OCI-LY7 (cell line): Measurements from ENCODE around the gene ATXN1. TPM values are rescaled to one million over a fixed set of nuclear protein-coding genes. Genes with fewer than 3 reads are reported as not detected.

Experiments
- BruUV-seq: library from RNA; stranded (reverse); fragments of 400-500 nt; replicated peaks from 2 replicates; lab custom pipeline; 2021; lab: Mats Ljungman, UMichigan
- CTCF ChIA-PET: fragments of 300-600 bp; sonication (Branson Sonifier 250); formaldehyde crosslinking; loops from one replicate; lab custom pipeline; 2022; ENCODE audit warnings: antibody characterized with exemption; ENCODE audit not compliant: unreplicated experiment; lab: Charles Lee
- POLR2A ChIA-PET: fragments of 300-600 bp; sonication (Branson Sonifier 250); formaldehyde crosslinking; loops from one replicate; lab custom pipeline; 2022; ENCODE audit warnings: antibody characterized with exemption; lab: Charles Lee
- DNase-seq: peaks from one replicate; pipeline ENCODE4 v3.0.0-alpha.2; 2015; ENCODE audit warnings: low spot score
- H2AFZ ChIP-seq: fragments of 200-600 bp; sonication (generic), shearing (Covaris generic); 2 replicates; pipeline ENCODE4 v1.6.1; 2014; ENCODE audit warnings: mild to moderate bottlenecking, antibody characterized with exemption, low read length, moderate library complexity
- H3K27ac ChIP-seq: fragments of 200-600 bp; sonication (generic); 2 replicates; pipeline ENCODE4 v1.5.1; 2014; ENCODE audit warnings: mixed run types, low read depth, mild to moderate bottlenecking, moderate library complexity, low read length, inconsistent platforms; ENCODE audit not compliant: poor library complexity, severe bottlenecking
- H3K36me3 ChIP-seq: fragments of 200-600 bp; sonication (generic); 2 replicates; pipeline ENCODE4 v1.6.1; 2014; ENCODE audit warnings: mild to moderate bottlenecking, antibody characterized with exemption, low read length, moderate library complexity, mixed read lengths; ENCODE audit not compliant: insufficient read depth
- H3K4me1 ChIP-seq: fragments of 200-600 bp; sonication (generic); 2 replicates; pipeline ENCODE4 v1.5.1; 2014; ENCODE audit warnings: mild to moderate bottlenecking, low read length; ENCODE audit not compliant: insufficient read depth, poor library complexity, severe bottlenecking
- H3K4me2 ChIP-seq: fragments of 200-600 bp; sonication (generic); 2 replicates; pipeline ENCODE4 v1.6.1; 2014; ENCODE audit warnings: mild to moderate bottlenecking, low read length
- H3K4me3 ChIP-seq: fragments of 200-600 bp; sonication (generic); 2 replicates; pipeline ENCODE4 v1.5.1; 2014; ENCODE audit warnings: mild to moderate bottlenecking, low read depth, low read length; ENCODE audit not compliant: poor library complexity, severe bottlenecking
- H3K79me2 ChIP-seq: fragments of 200-600 bp; sonication (generic); 2 replicates; pipeline ENCODE4 v1.6.1; 2016; ENCODE audit warnings: low read depth, mild to moderate bottlenecking, low read length, moderate library complexity, mixed read lengths; ENCODE audit not compliant: insufficient read depth
- H3K9me2 ChIP-seq: fragments of 200-600 bp; sonication (generic); 2 replicates; pipeline ENCODE4 v1.6.1; 2016; ENCODE audit warnings: mild to moderate bottlenecking, low read length, mixed read lengths; ENCODE audit not compliant: insufficient read depth
- H3K9me3 ChIP-seq: fragments of 200-600 bp; sonication (generic); 2 replicates; pipeline ENCODE4 v1.6.1; 2014; ENCODE audit warnings: mild to moderate bottlenecking, mixed run types, low read length, mixed read lengths
- H4K20me1 ChIP-seq: fragments of 200-600 bp; sonication (generic); 2 replicates; pipeline ENCODE4 v1.6.1; 2014; ENCODE audit warnings: mild to moderate bottlenecking, antibody characterized with exemption, low read length, moderate library complexity, mixed read lengths; ENCODE audit not compliant: insufficient read depth
- EZH2phosphoT487 ChIP-seq: fragments of 200-600 bp; sonication (generic); IDR thresholded peaks from 2 replicates; pipeline ENCODE4 v1.6.1; 2018; ENCODE audit warnings: low read depth, borderline replicate concordance, mild to moderate bottlenecking, mixed run types, antibody characterized with exemption, low read length, moderate library complexity, mixed read lengths
- intact Hi-C: fragments of 100-400 bp; cut with micrococcal nuclease; formaldehyde crosslinking; loops from one replicate; pipeline ENCODE4 v1.10.0; 2022; ENCODE audit not compliant: unreplicated experiment
- total RNA-seq, 2 experiments: library from RNA; depleted of rRNA in 1 of 2; stranded (reverse); fragments of >200 nt in 1 of 2; shearing (Covaris generic) in 1 of 2; gene quantifications; 2 replicates each; pipeline ENCODE4 v1.2.3, GENCODE V29; 2014 to 2022
- TF ChIP-seq, protein P1 (sequence below): fragments of 200-600 bp; sonication (generic); conservative IDR thresholded peaks from 2 replicates; pipeline ENCODE4 v1.5.1; 2014; ENCODE audit warnings: mild to moderate bottlenecking, antibody characterized with exemption, low read length, moderate library complexity, mixed read lengths

Gene ATXN1
- total RNA-seq, 2 experiments from 2014 or later: not detected

DNA sequence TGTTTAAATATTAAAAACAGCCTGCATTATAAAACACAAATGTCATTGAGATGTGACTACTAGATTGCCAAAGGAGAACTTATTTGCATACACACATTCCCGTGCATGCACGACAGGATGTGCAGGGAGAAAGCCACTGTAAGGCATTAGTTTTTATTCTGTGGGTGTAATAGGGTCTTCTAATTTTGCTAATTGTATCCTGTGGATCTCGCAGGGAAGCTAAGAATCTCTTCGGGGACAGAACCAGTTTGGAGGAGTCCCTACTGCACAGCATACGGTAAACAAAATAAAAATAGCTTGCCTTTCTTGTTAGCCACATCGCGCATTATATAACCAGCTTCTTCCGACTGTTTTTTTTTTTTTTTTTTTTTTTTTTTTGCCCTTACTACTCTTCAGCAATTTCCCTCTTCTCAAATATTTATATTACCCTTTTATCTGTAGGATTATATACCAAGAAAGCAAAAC, 2.0 kb downstream of the ATXN1 start:
- Histone ChIP-seq H3K4me3 (no peak overlapping the region), H3K9me2 (no peaks in the 10 kb centered on the region), H3K79me2 (no peaks in the 10 kb centered on the region), H3K36me3 (no peaks in the 10 kb centered on the region), H3K4me1 (no peaks in the 10 kb centered on the region), H2AFZ (no peak overlapping the region), H3K4me2 (peak overlapping the region; percentile 47; the same call in 1 of the 2 replicates), H3K9me3 (no peaks in the 10 kb centered on the region), H3K27ac (no peak overlapping the region), H4K20me1 (no peaks in the 10 kb centered on the region)
- TF ChIP-seq, protein P1, sequence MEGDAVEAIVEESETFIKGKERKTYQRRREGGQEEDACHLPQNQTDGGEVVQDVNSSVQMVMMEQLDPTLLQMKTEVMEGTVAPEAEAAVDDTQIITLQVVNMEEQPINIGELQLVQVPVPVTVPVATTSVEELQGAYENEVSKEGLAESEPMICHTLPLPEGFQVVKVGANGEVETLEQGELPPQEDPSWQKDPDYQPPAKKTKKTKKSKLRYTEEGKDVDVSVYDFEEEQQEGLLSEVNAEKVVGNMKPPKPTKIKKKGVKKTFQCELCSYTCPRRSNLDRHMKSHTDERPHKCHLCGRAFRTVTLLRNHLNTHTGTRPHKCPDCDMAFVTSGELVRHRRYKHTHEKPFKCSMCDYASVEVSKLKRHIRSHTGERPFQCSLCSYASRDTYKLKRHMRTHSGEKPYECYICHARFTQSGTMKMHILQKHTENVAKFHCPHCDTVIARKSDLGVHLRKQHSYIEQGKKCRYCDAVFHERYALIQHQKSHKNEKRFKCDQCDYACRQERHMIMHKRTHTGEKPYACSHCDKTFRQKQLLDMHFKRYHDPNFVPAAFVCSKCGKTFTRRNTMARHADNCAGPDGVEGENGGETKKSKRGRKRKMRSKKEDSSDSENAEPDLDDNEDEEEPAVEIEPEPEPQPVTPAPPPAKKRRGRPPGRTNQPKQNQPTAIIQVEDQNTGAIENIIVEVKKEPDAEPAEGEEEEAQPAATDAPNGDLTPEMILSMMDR: no peak
- no peak for TF ChIP-seq EZH2phosphoT487
- BruUV-seq: no TSS peak
- intact Hi-C loops: no loop called here
- ChIA-PET POLR2A (interaction anchor here (0.6 to 1.2 kb wide), 4 partner anchors 16 to 853 kb away, joined by 3 to 4 read pairs (median 3); no protein-coding TSS in a partner anchor), CTCF (interaction anchor here (1.3 kb wide), 1 partner anchor 12 kb away, joined by 4 read pairs; no protein-coding TSS in a partner anchor)
- DNase-seq: no peak

DNA sequence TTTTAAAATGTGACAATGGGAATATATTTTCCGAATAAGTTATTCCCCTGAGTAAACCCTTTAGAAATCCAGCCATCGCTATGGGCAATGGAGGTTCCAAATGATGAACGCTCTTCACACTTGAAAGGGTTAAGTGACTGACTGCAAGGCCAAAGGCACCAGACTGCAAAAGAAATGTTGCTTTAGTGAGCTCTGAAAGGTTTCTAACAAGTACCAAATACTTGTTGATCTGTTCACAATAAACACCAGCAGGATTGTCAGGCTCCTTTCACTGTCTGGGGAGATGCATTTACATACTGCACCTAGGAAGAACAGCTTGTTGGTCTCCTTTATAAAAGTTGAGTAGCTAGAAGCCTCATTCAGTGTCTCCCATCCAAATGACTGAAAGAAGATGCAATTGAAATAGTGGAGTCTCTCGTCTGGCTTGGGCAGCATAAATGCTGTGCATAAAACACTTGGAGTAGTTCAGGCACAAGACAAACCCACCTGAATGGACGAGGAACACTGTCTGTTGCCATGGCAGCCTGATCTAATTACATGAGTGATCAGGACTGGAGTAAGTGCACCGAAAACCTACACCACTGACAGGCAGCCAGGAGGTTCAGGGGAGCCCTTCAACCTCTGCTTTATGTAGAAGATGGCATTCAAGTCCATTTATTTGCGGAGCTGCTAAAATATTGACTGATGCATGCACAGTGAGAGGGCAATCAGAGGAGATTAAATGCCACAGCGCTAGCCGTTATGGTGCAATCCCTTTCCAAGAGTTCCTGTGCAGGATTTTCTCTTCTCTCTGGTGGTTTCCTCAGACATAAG, 2.9 kb downstream of the ATXN1 start:
- Histone ChIP-seq H3K4me1 (no peaks in the 10 kb centered on the region), H3K9me3 (no peaks in the 10 kb centered on the region), H3K4me3 (no peak overlapping the region), H3K36me3 (no peaks in the 10 kb centered on the region), H3K79me2 (no peaks in the 10 kb centered on the region), H4K20me1 (no peaks in the 10 kb centered on the region), H3K4me2 (no peak overlapping the region), H3K27ac (no peak overlapping the region), H2AFZ (no peak overlapping the region), H3K9me2 (no peaks in the 10 kb centered on the region)
- no peak for DNase-seq
- POLR2A ChIA-PET: interaction anchor here (1.2 to 1.9 kb wide), 2 partner anchors 9 to 24 kb away, joined by 3 to 4 read pairs; no protein-coding TSS in a partner anchor
- BruUV-seq: no TSS peak
- TF ChIP-seq, protein P1: no peak
- no peak for TF ChIP-seq EZH2phosphoT487
- intact Hi-C loops: no loop called here
- CTCF ChIA-PET: interaction anchor here (1.3 kb wide), 1 partner anchor 13 kb away, joined by 4 read pairs; no protein-coding TSS in a partner anchor
